Heart right ventricle (tissue), 16 donors: ENCODE measurements around the gene ATXN8OS. TPM values are rescaled to one million over a fixed set of nuclear protein-coding genes. Genes with fewer than 3 reads are reported as not detected.

ENCODE experiments used
- ATAC-seq, 8 donors: fragments of 200-7000 bp; cut with Tn5 transposase; one replicate each; pipeline ENCODE4 v1.9.1; 2020; ENCODE audit warnings: mild to moderate bottlenecking in 8 of 8, moderate library complexity in 8 of 8, moderate number of reproducible peaks in 1 of 8
- DNase-seq, 2 donors: peaks; one replicate each; pipeline ENCODE4 v3.0.0-alpha.2; 2020
- H3K27ac ChIP-seq, 10 donors: fragments of 200-600 bp; sonication (generic) in 2 of 10; one replicate each; pipeline versions ENCODE4 v1.5.0 to v1.8.0; 2020 to 2022; ENCODE audit warnings: mild to moderate bottlenecking in 3 of 10
- H3K27me3 ChIP-seq, 7 donors: fragments of 200-600 bp; one replicate each; pipeline ENCODE4 v1.8.0; 2021 to 2022; ENCODE audit warnings: mild to moderate bottlenecking in 2 of 7
- H3K36me3 ChIP-seq, 9 donors: fragments of 200-600 bp; sonication (generic) in 1 of 9; one replicate each; pipeline versions ENCODE4 v1.5.0 to v1.8.0; 2020 to 2022; ENCODE audit warnings: mild to moderate bottlenecking in 2 of 9
- H3K4me1 ChIP-seq, 9 donors: fragments of 200-600 bp; sonication (generic) in 1 of 9; one replicate each; pipeline versions ENCODE4 v1.5.0 to v1.8.0; 2020 to 2022; ENCODE audit warnings: mild to moderate bottlenecking in 4 of 9
- H3K4me3 ChIP-seq, 10 donors: fragments of 200-600 bp; sonication (generic) in 2 of 10; one replicate each; pipeline versions ENCODE4 v1.5.0 to v1.8.0; 2020 to 2022; ENCODE audit warnings: mild to moderate bottlenecking in 7 of 10, moderate library complexity in 2 of 10
- H3K9me3 ChIP-seq, 11 donors: fragments of 200-600 bp in 10 of 11; sonication (generic) in 2 of 11; one replicate each; pipeline versions ENCODE4 v1.5.0 to v1.8.0; 2013 to 2022; ENCODE audit warnings: mild to moderate bottlenecking in 2 of 11, control low read depth in 1 of 11, moderate library complexity in 1 of 11
- CTCF ChIP-seq, 9 donors: fragments of 200-600 bp; sonication (generic) in 2 of 9; IDR thresholded peaks; one replicate each; pipeline versions ENCODE4 v1.5.0 to v1.8.0; 2021 to 2022; ENCODE audit warnings: antibody characterized with exemption in 9 of 9, mild to moderate bottlenecking in 5 of 9, moderate library complexity in 1 of 9
- WGBS, 2 donors: extraction: QIAGEN DNeasy Blood & Tissue Kit; methylation state at CpG; one replicate each; pipeline ENCODE4 v1.1.7; 2013; ENCODE audit warnings: inconsistent platforms in 1 of 2; 5-methylcytosine and 5-hydroxymethylcytosine counted together
- intact Hi-C, 10 donors: fragments of 100-400 bp; cut with DNase I; formaldehyde crosslinking; loops; one replicate each; pipeline versions ENCODE4 v1.11.1 to v1.14.2; 2022
- polyA plus RNA-seq, 2 donors: library from polyadenylated mRNA; stranded (reverse); fragments of 200-250 nt; gene quantifications; one replicate each; pipeline ENCODE4 v1.2.3, GENCODE V29; 2013
- total RNA-seq, 10 donors: library from RNA; stranded (reverse); fragmentation: NEBNext Ultra II Directional in 3 of 10; extraction: Animal tissue kit (Norgen Biotek cat#: 25700) in 3 of 10; gene quantifications; one replicate each; pipeline versions ENCODE4 v1.2.1 to v1.2.4, GENCODE V29; 2021 to 2023
- donor health status: Arrhythmogenic right ventricular cardiomyopathy.
- donor health status: ischemic (EF 13 %, LVEDD 7.1; RV severe dilation, severe dysfunction).
- donor health status: healthy with polysubstance abuse.
- donor health status: DM: no; HTN: yes; CAD: no.
- donor health status: DM: no; HTN: no; CAD: no.
- donor health status: ischemic (EF 25% LVEDD 6.9; RV normal size, moderate dysfunction).
- donor health status: ischemic (EF 25% LVEDD 5.7; RV mildly dilated, moderate dysfunction).
- donor health status: healthy.
- donor health status: DM: yes; HTN: yes; CAD: no.
- donor health status: Ischemic cardiomyopathy.
- donor health status: ischemic (EF 35%, LVEDD 5.7; RV mildly dilated, moderate dysfunction).
- donor health status: nonischemic (EF 11% LVEDD 7.7; RV severe dilation, severe dysfunction).
- donor health status: DM: yes; HTN: yes; CAD: no.
- donor health status: PGD.
- donor health status: ischemic (EF 29% LVEDD 5.4; RV normal size, mild dysfunction).
- donor health status: nonischemic (EF 23%, LVEDD 6.1; RV moderate dilation, normal function).

The ATXN8OS gene
- total and polyA plus RNA-seq, 12 donors: not detected

- H3K4me3 ChIP-seq: no peak overlapping the region
- no peaks in the 10 kb centered on the region for H3K36me3 ChIP-seq
- H3K9me3 ChIP-seq: peaks cover 0 to 14% (median 0%) of the 10 kb centered on the region in 11 donors
- H3K4me1 ChIP-seq: no peaks in the 10 kb centered on the region
- DNase-seq (no peak), ATAC-seq (no peak)
- no peak overlapping the region for H3K27ac ChIP-seq
- intact Hi-C loops: no loop called here
- no peak for TF ChIP-seq CTCF (IDR thresholded peaks at IDR 0.05)
- 39 to 58% methylated on average over 1 of the region's 1 CpG for WGBS, 2 donors
- no peaks in the 10 kb centered on the region for H3K27me3 ChIP-seq
Observed at GRCh38 chr13:70173598-70173959, 66.0 kb downstream of the ATXN8OS start.

GRCh38 chr13:70178346-70178745 lies 70.7 kb downstream of the ATXN8OS start:
- WGBS, 2 donors: 83 to 84% methylated on average over 1 of the region's 1 CpG
- H3K27ac ChIP-seq: no peak overlapping the region
- no peak for TF ChIP-seq CTCF (IDR thresholded peaks at IDR 0.05)
- H3K4me3 ChIP-seq: no peak overlapping the region
- ATAC-seq: no peak
- DNase-seq: no peak
- H3K9me3 ChIP-seq: peaks cover 0 to 6% (median 0%) of the 10 kb centered on the region in 11 donors
- H3K27me3 ChIP-seq: no peaks in the 10 kb centered on the region
- H3K36me3 ChIP-seq: no peaks in the 10 kb centered on the region
- intact Hi-C loops: no loop called here
- H3K4me1 ChIP-seq: no peaks in the 10 kb centered on the region

Other genes starting within 250 kb of the ATXN8OS start
- under 1 TPM in 1 of 10 donors, not detected in 9; 0.06 TPM for gene KLHL1, start 626 bp downstream of the ATXN8OS start, total RNA-seq
- not detected for gene KLHL1, start 626 bp downstream of the ATXN8OS start, polyA plus RNA-seq